Measurements from ENCODE around the gene PLEKHG3. TPM values are rescaled to one million over a fixed set of nuclear protein-coding genes. Genes with fewer than 3 reads are reported as not detected.

PLEKHG3 gene
- polyA plus RNA-seq, 3 donors, result 89.0 to 107 (median 95.4) TPM

DNA sequence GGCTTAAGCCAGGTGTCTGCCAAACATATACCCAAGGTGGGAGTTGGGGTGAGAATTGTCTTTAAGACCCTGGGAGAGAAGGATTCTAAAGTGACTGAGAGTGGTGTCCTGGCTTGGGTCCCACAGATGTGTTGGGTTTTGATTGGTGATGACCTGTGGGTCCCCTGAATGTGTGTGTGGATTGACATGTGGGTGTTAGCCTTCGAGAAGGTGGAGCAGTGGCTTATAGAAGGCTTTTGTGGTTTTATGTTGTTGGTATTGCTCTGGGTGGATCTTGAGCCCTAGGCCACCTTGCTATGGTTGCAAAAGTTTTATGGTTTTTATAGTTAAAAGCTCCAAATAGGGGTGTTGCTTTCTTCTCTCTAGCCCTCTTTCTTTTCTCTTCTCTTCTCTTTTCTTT is 29.7 kb downstream of the PLEKHG3 start:
- no peak for DNase-seq (ENCODE audit: extremely low read depth in 1 of 11, low read depth in 9 of 11, low spot score in 4 of 11)

DNA sequence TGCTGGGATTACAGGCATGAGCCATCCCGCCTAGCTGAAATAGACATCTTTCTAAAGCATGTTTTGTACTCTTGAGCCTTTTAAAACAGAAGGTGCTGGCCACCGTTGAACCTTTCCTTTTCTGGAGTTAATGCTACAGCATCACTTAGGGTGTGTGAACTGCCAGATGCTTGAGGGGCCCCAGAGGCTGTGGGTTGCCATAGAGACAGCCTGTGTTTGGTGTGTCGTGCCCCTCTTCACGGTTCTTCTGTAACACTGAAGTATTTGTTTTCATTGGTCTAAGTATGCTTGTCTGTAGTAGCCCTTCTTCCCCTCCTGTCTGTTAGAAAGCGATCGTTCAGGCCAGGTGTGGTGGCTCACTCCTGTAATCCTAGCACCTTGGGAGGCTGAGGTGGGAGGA is 30.8 kb downstream of the PLEKHG3 start:
- no peak for DNase-seq (ENCODE audit: extremely low read depth in 1 of 11, low read depth in 9 of 11, low spot score in 4 of 11)

DNA sequence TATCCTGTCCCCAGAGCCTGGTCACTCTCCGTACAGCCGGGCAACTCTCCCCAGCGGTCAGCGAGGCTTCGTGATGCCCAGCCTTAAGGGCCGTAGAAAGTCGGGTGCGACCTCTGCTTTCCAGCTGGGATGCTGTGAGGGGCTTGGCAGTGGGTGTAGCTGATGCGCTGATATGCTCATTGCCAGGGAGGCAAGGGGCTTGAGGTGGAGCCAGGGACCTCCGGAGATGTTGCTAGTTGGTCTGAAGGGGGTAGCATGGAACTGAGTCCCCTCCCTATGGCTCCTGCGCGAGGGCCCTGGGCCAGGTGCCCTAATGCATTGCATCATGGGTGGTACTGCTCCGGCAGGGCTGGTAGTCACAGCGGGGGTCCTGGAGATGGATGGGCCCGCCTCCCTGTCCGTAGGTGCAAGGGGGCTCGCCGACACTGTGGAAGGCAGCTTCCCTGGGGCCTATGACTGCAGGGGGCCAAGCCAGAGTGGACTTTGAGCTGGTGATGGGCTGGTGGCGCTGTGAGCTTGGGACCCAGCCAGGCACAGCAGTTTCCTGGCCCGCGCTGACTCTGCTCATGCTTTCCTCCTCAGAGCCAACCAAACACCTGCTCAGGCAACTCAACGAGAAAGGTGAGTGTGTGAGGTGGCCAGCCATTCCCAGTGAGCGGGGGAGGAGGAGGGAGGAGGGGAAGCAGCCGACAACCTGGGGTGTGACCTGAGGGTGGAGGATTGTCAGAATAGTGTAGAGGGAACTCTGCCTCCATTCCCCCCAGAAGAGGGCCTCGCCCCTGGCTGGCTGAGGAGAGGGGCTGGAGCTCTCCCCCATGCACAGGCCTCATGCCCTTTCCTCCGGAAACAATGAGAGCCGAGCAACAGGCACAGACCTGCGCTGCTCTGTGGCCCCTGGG is 32.3 kb downstream of the PLEKHG3 start:
- no peak for DNase-seq (ENCODE audit: extremely low read depth in 1 of 11, low read depth in 9 of 11, low spot score in 4 of 11)

DNA sequence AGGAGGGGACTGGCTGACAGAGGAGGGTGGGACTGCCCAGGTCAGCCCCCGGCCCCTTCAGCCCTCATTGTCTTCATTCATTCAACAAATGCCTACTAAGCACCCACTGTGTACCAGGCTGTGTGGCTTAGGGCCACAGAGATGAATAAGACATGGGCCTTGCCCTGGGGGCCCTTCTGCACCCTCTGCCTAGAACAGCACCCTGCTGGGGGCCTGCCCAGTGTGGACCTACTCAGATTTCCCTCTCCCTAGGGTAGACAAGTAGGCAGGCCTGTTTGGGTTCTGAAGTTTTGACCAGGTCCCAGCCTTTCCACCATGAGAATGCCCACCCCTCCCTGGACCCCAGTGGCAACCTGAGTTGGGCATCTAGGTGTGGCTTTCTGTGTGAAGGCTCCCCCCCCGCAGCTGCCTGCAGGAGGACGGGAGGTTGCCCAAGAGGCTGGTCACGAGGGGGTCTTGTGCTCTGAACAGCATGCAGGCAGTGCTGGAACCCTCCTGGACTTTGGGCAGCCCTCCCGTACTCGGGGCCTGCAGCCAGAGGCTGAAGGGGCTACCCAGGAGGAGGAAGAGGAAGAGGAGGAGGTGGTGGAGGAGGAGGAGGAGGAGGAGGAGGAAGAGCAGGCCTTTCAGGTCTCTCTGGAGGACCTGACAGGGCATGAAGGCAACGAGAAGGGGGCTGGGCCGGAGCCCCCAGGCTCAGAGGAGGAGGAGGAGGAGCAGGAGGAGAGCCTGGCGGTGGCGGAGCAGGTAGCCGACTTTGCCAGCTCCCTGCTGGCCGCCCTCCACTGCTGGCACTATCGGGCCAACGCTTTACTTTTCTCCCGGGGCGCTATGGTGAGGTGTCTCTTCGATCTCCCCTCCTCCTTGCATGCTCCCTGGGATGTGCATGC is 33.4 kb downstream of the PLEKHG3 start:
- no peak for DNase-seq (ENCODE audit: extremely low read depth in 1 of 11, low read depth in 9 of 11, low spot score in 4 of 11)

DNA sequence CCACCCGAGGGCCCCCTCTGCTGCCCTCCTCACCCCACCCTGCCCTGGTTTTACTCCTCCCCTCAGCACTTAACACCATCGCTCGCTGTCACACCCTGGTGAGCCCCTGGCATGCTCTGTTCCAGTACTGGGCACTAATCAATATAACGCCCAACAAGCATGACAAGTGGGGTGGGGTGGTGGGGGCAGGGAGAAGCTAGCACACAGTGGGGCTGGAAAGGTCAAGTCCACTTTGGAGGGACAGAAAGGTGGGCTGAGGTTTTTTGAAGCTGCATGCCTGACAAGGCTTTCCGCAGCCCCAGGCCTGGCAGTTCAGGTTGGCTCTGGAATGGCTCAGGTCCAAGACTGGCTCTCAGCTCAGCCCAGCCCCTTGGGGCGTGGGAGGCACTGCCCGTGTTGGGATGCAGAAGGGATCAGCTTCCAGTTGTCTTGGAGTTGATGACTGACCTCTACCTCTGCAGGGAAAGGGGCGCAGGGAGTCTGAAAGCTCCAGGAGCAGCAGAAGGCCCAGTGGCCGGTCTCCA is 34.1 kb downstream of the PLEKHG3 start:
- no peak for DNase-seq (ENCODE audit: extremely low read depth in 1 of 11, low read depth in 9 of 11, low spot score in 4 of 11)

DNA sequence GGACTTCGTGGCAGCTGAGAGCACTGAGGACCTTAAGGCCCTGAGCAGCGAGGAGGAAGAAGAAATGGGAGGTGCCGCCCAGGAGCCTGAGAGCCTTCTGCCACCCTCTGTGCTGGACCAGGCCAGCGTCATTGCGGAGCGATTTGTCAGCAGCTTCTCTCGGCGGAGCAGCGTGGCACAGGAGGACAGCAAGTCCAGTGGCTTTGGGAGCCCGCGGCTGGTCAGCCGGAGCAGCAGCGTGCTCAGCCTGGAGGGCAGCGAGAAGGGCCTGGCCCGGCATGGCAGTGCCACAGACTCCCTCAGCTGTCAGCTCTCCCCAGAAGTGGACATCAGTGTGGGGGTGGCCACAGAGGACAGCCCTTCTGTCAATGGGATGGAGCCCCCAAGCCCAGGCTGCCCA is 37.0 kb downstream of the PLEKHG3 start:
- DNase-seq (ENCODE audit: extremely low read depth in 1 of 11, low read depth in 9 of 11, low spot score in 4 of 11), result no peak

DNA sequence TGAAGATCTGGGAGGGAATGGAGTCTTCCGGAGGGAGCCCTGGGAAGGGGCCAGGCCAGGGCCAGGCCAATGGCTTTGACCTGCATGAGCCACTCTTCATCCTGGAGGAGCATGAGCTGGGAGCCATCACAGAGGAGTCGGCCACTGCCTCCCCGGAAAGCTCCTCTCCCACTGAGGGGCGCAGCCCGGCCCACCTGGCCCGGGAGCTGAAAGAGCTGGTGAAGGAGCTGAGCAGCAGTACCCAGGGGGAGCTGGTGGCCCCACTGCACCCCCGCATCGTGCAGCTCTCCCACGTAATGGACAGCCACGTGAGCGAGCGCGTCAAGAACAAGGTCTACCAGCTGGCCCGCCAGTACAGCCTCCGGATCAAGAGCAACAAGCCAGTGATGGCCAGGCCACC is 37.7 kb downstream of the PLEKHG3 start:
- no peak for DNase-seq (ENCODE audit: extremely low read depth in 1 of 11, low read depth in 9 of 11, low spot score in 4 of 11)

DNA sequence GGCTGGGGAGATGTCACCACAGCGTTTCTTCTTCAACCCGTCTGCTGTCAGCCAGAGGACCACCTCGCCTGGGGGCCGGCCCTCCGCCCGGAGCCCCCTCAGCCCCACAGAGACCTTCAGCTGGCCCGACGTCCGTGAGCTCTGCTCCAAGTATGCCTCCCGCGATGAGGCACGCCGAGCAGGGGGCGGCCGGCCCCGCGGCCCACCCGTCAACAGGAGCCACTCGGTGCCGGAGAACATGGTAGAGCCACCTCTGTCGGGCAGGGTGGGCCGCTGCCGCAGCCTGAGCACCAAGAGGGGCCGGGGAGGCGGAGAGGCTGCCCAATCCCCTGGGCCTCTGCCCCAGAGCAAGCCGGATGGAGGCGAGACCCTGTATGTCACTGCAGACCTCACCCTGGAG is 38.8 kb downstream of the PLEKHG3 start:
- DNase-seq (ENCODE audit: extremely low read depth in 1 of 11, low read depth in 9 of 11, low spot score in 4 of 11), result no peak

DNA sequence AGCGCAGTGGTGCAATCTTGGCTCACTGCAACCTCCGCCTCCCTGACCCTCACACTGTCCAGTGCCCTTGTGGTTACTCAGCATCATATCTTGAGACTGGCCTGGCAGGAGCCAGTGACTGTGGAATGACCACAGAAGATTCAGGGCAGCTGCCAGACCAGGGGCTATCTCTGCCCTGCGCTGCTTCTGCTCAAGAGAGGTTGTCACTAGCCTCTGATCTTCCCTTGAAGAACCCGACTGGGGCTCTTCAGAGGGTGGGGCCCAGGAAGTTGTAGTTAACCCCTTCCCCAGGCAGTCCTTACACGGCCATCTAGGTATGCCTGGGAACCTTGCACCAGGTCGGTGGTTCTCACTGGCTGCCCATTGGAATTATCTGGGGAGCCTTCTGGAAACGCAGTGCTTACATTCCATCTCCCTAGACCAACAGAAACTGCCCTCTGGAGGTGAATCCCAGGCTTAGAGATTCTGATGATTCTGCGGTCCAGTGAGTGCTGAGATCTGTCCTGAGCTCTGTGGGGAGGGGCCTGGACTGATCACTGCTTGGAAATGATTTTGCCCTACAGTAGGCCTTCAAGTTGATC is 41.4 kb downstream of the PLEKHG3 start:
- no peak for DNase-seq (ENCODE audit: extremely low read depth in 1 of 11, low read depth in 9 of 11, low spot score in 4 of 11)

DNA sequence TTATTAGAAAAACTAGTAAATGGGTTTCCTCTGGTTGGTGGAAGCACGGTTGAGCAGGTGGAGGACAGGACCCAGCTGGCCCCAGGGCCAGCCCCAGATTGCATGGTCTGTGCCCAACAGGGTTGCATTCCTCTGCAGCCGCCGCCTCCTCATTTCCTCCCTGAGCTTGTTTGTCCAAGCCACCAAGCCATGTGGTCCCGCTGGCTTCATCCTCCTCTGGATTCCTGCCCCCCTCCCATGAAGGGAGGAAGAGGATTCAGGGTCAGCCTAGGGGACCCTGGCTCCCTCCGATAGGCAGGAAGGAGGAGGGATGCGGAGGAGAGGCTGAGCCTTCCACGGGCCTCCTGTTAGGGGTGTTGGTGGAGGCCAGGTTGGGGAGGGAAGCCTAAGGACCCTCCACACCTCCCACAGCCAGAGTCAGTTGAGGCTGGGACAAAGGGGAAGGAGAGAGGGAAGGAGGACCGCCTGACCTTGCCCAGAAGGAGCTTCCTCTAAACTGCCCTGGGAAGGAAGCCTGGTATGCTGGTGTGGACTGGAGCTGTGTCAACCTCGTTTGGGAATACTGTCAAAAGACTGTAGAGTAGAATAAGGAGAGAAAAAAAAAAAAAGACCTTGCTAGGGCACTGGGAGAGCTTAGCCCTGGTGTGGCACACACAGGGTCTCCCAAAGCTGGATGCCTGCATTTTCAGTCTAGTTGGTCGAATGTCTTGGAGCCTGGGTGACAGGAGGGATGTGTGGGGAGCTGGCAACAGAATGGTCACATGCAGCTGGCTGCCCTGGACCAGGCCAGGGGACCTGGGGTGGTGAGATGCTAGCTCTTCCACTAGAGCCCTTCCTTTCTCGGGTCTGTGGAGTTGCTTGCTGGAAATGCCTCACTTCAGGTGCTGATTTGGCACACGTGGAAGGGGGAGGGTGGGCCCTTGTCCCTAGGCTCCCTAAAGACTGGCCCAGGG is 42.4 kb downstream of the PLEKHG3 start:
- DNase-seq (ENCODE audit: extremely low read depth in 1 of 11, low read depth in 9 of 11, low spot score in 4 of 11), result no peak

DNA sequence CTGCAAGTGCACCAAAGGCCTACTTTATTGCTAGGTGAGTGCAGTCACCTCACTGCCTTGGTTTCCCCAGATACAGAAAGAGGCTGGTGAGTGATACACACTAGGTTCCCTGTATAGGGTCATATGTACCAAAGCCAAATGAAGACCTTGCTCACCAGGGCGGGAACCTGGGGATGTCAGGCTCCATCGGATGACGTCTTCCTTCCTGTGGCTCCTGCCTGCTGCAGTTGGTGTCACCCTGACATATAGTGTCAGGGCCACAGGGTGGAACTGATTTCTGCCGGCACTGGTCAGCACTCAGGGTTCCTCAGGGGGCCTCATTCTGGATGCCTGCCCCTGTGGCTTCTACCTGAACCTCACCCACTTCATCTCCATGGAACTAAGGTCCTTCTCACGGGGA is 43.1 kb downstream of the PLEKHG3 start:
- no peak for DNase-seq (ENCODE audit: extremely low read depth in 1 of 11, low read depth in 9 of 11, low spot score in 4 of 11)

DNA sequence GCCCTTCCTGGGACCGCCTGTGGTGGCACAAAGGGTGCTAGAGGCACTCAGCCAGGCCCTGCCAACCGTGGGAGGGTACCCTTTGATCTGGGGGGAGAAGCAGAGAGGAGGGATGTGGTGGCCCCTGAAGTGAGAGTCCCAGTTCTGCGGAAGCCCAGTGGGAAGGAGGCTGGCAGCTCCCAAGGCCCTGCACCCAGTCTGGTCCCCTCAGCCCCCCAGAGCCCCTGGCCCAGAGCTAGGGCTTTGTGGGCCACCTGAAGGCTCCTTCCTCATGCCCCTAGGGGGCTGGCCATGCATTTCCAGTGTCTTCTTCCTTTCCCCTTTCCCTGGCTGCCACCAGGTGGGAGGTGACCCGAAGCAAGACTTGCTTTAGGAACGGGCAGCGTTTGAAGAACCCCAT is 44.3 kb downstream of the PLEKHG3 start:
- no peak for DNase-seq (ENCODE audit: extremely low read depth in 1 of 11, low read depth in 9 of 11, low spot score in 4 of 11)

DNA sequence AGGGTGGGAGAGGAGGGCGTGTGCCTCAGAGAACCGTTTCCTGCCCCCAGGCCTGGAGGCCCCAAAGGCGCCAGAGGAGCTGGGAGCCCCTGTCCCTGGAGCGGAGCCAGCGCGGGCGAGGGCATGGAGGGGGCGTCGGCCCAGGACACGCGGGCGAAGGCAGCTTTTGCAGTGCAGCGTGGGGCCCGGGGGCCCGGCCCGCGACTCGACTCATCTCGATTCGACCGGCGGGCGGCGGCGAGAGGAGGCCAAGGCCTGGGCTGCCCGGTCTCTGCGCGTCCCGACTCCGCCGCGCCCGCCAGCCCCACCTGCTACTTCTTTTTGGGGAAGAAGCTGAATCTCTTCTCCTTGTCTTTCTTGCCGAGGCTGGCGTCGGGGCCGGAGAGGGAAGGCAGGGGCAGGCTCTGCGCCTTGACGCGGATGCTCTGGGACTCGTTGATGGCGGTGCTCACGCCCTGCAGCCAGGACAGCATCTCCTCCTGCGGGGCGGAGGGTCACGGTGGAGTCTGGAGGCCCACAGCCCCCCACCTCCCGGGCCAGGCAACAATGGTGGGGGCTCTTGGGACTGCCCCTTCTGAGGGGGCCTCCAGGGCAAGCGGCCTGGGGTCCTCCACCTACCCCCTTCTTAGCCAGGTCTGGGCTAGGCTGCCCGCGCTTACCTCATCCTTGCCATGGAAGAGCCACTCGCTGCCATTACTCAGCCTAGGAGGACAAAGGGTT is 44.9 kb downstream of the PLEKHG3 start:
- DNase-seq (ENCODE audit: extremely low read depth in 1 of 11, low read depth in 9 of 11, low spot score in 4 of 11), result no peak

DNA sequence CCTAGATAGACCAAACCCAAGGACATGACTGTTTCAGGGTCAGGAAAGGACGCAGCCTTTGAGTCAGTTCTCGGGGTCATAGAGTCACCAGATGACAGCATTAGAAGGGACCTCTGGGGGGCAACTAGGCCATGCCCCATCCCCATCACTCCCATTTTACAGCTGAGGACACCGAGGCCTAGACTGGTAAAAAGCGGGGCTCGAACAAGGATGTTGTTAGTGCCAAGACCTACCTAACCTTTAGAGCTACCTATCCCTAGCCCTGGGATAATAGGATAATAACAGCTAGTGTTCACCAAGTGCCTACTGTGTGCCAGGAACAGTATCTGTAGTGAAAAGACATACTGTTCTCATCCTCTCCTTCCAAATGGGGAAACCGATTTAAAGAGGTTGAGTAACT is 48.7 kb downstream of the PLEKHG3 start:
- no peak for DNase-seq (ENCODE audit: extremely low read depth in 1 of 11, low read depth in 9 of 11, low spot score in 4 of 11)

DNA sequence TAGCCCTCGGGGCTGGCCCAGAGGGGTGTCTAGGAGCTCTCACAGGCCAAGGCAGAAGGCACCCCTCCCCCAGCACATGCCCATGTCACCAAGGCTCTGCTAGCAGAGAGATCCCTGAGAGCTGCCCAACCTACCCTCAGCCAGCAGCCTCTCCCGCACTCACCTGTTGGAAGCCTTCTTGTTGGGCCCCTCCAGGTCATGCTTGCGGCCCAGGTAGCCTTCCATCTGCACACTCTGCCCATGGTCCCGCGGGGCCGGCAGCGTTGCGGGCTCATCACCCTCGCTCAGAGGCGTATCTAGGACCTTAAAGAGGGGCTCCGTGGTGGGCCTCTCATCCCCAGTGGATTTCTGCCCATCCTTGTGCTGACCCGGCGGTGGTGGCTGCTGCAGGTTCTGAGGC is 49.1 kb downstream of the PLEKHG3 start:
- no peak for DNase-seq (ENCODE audit: extremely low read depth in 1 of 11, low read depth in 9 of 11, low spot score in 4 of 11)

DNA sequence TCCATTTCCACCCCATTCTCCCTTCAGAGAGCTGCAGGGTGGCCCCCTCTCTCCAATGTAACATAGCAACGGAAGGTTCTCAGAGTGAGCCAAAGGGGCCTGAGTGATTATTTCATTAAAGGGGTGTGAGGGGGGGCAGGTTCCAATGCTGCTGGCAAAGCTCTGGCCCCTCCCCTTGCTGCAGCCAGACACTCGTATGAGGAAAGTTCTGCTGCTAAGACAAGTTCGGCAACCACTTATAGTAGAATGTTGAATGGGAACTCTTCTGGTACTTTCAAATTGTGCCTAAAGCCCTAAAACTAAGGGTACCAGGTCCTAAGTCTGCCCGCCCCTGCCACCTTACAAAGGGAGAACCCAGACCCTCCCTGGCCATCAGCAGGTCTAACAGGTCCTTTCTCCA is 49.8 kb downstream of the PLEKHG3 start:
- DNase-seq (ENCODE audit: extremely low read depth in 1 of 11, low read depth in 9 of 11, low spot score in 4 of 11), result no peak

DNA sequence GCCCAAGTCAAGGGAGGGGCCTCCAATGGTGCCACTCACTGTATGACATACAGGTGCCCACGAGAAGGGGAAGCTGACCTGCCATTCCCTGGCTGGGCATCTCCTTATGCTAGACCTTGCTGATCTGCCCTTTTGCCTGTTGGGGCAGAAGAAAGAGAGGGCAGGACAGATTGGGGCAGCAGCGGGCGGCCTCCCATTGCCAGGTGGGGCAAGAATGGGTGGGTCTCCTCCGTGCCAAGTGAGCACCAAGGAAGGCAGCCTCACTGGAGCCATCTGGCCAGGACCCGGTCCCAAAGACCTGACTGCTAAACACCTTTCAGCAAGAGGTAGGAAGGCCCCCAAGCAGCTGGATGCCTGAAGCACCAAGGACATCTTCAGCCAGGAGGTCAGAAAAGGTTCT is 50.5 kb downstream of the PLEKHG3 start:
- DNase-seq (ENCODE audit: extremely low read depth in 1 of 11, low read depth in 9 of 11, low spot score in 4 of 11), result no peak

DNA sequence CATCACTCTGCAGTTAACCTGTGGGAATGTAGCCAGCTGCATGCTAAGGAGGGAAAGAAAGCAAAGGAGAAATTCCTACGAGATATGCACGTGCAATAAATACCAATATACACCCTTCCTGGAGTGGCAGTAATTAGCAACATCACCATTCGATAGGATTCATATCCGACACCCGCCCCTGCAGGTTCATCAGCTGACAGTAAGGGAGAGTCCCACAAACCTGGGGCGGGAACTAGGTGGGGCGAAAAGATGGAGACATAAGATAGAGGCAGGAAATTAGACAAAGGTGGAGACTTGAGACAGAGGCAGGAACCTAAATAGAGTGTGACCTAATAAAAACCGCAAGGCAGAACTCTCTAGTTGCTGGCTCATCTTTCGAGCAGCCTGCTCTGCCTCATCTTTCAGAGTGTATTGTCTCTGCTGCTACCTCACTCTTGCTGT is 51.6 kb downstream of the PLEKHG3 start:
- DNase-seq (ENCODE audit: extremely low read depth in 1 of 11, low read depth in 9 of 11, low spot score in 4 of 11), result no peak

Data from renal cortex interstitium (tissue), 11 donors.